Forelimb muscle (tissue), 1 donor: Measurements from ENCODE around the gene CBARP. TPM values are rescaled to one million over a fixed set of nuclear protein-coding genes. Genes with fewer than 3 reads are reported as not detected.

Source experiments
- DNase-seq: peaks from one replicate; pipeline ENCODE4 v3.0.0-alpha.2; 2013; ENCODE audit warnings: low read depth
- polyA plus RNA-seq: library from polyadenylated mRNA; unstranded; fragments of 120-200 nt; gene quantifications from one replicate; pipeline ENCODE4 v1.2.1, GENCODE V29; 2013; ENCODE audit not compliant: insufficient read length

The CBARP gene
- polyA plus RNA-seq, 1 donor = 1.3 TPM

GRCh38 chr19:1264801-1265614 lies 27.2 kb upstream of the CBARP start:
- no peak for DNase-seq

DNA sequence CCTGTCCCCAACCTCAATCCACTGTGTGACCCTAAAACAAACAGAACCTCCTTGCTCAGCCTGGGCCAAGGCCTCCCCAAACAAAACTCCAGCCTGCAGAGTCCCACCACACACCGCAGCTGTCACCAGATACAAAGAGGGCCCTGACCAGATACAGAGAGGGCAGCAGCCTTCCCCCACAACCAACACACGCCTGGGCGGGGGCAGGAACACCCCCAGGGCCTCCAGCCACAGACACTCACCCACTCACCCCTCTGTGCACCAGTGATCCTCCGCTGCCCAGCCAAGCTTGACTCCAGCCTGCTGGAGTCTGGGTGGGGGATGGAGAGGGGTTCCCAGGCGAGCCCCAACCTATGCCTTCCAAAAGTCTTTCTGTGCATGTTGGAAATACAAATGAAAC lies 25.4 kb upstream of the CBARP start:
- DNase-seq = no peak

GRCh38 chr19:1262623-1263123 lies 24.9 kb upstream of the CBARP start:
- no peak for DNase-seq

- DNase-seq = no peak
These were observed 24.2 kb upstream of the CBARP start for GRCh38 chr19:1261798-1262622.

DNA sequence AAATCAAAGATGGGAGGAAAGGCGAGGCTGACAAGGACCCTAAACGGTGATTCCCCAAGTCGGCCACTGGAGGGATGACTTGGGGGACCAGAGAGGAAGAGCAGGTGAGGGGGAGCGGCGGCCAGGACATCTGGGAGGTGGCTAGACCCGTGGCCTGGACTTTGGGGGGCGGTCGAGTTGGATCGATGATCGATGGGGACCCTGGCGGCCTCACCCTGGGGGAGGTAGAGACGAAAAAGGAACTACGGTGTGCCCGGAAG lies 23.7 kb upstream of the CBARP start:
- no peak for DNase-seq

DNA sequence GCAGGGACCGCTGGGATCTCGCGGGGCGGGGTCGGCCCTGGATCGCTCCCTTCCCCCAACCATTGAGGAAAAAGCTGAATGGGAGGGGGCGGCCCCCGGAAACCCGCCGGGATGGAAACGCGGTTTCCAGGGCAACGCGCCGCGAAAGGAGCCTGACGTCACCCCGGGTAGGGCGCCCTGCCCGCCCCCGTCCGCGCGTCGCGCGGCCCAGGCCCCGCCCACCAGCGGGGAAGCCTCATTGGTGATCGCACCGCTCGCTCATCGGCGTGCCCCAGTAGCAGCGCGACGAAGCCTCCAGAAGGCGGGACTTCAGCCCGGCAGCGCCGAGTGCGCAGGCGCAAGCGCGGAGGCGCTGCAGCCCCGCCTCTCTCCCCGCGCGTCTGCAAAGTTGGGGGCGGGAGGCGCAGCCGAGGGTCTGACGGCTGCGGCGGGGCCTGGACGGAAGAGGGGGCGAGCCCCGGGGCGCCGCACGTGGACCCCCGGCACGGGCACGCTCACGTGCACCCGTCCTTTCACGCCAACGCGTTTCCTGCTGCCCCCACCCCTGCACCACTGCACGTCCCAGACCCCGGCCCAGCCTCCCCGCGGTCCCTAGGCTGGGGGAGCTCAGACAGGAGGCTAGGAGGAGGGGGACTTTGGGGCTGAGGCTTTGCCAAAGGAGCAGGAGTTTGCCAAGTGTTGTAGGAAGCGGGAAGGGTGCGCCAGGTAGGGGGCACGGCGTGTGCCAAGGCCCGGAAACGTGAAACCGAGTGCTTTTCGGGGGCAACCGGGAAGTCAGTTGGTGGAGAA lies 23.1 kb upstream of the CBARP start:
- DNase-seq = peak; percentile 92

GRCh38 chr19:1259876-1260748 lies 22.3 kb upstream of the CBARP start:
- DNase-seq = no peak

- DNase-seq = no peak
These were observed 21.5 kb upstream of the CBARP start for GRCh38 chr19:1259206-1259875.

DNA sequence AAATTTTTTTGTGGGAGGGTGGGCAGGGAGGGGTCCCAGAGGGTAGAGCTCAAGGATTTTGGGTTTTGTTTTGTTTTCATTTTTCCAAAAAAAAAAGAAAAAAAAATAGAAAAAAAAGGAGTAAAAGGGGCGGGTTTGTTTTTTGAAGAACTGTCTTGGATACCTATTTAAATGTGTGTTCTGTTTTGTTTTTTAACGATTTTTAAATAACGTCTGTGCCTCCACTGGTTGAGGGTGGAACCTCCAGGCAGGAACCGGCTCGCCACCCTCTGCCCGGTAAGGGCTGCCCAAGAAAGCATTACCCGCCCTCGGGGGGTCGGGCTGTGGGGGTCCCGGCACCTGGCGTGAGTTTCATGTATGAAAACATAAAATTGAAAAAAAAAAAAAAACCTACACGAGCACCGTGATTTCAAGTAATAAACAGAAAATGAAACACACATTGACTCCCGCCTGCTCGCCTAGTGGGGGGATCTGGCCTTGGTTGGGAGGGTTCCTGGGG lies 21.0 kb upstream of the CBARP start:
- DNase-seq = no peak

DNA sequence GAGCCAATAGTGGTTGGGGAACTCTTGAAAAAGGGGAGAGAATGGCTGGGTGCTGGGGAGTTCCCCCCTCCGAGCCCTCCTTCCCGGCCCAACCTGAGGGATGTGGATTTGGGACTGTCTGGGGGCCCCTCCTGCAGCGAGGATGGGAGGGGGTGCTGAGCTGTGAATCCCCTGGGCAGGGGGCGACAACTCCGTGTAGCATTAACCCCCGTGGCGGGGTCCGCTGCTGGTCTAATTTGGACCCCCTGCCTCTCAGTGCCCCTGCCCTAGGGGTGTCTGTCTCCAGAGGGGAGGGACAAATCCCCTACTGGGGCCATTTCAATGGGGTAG lies 20.3 kb upstream of the CBARP start:
- DNase-seq = no peak

DNA sequence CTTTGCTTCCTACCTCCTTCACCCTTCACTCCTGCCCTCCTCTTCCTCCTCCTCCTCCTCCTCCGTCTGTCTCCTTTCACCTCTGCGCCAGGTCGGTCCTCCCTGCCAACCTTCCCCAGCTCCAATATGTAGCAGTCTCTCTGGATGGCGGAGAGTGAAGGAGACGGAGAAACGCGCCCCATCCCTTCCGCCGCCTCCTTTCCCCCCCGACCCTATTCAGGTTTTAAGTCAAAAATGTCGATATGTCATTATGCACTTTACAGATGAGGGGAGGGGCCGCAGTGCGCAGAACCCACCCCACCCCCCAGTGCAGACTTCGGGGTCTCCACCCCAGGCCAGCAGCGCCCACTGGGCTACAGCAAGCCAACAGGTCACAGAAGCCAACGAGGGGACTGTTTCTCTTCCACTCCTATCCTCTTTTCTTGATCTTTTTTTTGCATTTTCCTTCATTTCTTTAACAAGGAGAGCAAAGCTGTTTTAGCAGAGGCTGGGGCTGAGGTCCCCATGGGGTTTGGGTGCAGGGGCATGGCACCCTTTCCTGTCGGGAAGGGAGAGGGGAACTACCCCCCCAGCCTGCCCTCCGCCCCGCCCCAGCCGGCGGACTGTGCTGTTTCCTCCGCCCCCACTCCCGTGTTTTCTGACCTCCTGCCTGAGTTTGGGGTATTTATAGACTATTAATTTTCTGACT lies 19.8 kb upstream of the CBARP start:
- DNase-seq = no peak

- DNase-seq = no peak
These were observed 19.1 kb upstream of the CBARP start for GRCh38 chr19:1256646-1257474.

GRCh38 chr19:1255186-1256161 lies 17.7 kb upstream of the CBARP start:
- no peak for DNase-seq

GRCh38 chr19:1254530-1255185 lies 16.9 kb upstream of the CBARP start:
- no peak for DNase-seq

GRCh38 chr19:1254081-1254527 lies 16.3 kb upstream of the CBARP start:
- no peak for DNase-seq

DNA sequence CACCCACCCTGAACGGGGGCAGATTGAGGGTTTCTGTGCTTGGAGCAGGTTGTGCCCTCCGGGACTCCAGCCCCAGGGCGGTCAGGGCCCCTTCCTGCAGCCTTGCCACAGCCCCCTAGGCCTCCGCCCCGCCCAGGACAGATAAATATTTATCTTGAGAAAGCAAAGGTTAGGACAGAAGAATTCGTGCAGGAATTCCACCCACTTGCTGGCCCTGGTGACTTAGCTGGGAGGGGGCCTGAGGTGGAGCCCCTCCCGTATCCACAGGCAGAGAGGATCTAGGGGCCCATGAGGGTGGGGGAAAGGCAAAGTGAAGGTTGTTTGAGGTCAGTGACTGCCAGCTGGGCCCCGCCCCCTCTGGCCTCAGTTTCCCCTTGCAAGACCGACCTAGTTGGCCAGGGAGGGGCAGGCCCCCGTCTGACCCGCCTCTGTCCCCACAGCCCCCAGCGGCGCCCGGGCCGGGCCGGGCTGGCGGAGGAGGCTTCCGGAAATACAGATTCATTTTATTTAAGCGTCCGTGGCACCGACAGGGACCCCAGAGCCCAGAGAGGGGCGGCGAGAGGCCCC lies 15.8 kb upstream of the CBARP start:
- DNase-seq = no peak
